Upper lobe of right lung (tissue), 1 donor: ENCODE measurements around the gene GPC3. TPM values are rescaled to one million over a fixed set of nuclear protein-coding genes. Genes with fewer than 3 reads are reported as not detected.

Experiments
- ATAC-seq: fragments of 200-7000 bp; cut with Tn5 transposase; one replicate; pipeline ENCODE4 v1.9.1; 2020; ENCODE audit warnings: mild to moderate bottlenecking, moderate library complexity
- DNase-seq: peaks from one replicate; pipeline ENCODE4 v3.0.0-alpha.2; 2020
- H3K27ac ChIP-seq: fragments of 200-600 bp; one replicate; pipeline ENCODE4 v1.8.0; 2022
- H3K27me3 ChIP-seq: fragments of 200-600 bp; one replicate; pipeline ENCODE4 v1.8.0; 2022; ENCODE audit warnings: mild to moderate bottlenecking
- H3K36me3 ChIP-seq: fragments of 200-600 bp; one replicate; pipeline ENCODE4 v1.8.0; 2022
- H3K4me1 ChIP-seq: fragments of 200-600 bp; one replicate; pipeline ENCODE4 v1.8.0; 2022
- H3K4me3 ChIP-seq: fragments of 200-600 bp; one replicate; pipeline ENCODE4 v1.8.0; 2022; ENCODE audit warnings: mild to moderate bottlenecking
- H3K9me3 ChIP-seq: fragments of 200-600 bp; one replicate; pipeline ENCODE4 v1.8.0; 2022
- intact Hi-C: fragments of 100-400 bp; cut with DNase I; formaldehyde crosslinking; loops from one replicate; pipeline ENCODE4 v1.11.0; 2022
- total RNA-seq: library from RNA; stranded (reverse); fragmentation: NEBNext Ultra II Directional; extraction: Animal tissue kit (Norgen Biotek cat#: 25700); gene quantifications from one replicate; pipeline ENCODE4 v1.2.1, GENCODE V29; 2021
- TF ChIP-seq, protein P1 (sequence below): fragments of 200-600 bp; IDR thresholded peaks from one replicate; pipeline ENCODE4 v1.8.0; 2022; ENCODE audit warnings: antibody characterized with exemption
- donor health status: DM: no; HTN: yes; CAD: no; lungs with severe emphysema.

GPC3 gene
- total RNA-seq, 1 donor from 2014 or later, result 67.7 TPM

GRCh38 chrX:133943507-133943906 is 41.9 kb downstream of the GPC3 start:
- TF ChIP-seq, protein P1, sequence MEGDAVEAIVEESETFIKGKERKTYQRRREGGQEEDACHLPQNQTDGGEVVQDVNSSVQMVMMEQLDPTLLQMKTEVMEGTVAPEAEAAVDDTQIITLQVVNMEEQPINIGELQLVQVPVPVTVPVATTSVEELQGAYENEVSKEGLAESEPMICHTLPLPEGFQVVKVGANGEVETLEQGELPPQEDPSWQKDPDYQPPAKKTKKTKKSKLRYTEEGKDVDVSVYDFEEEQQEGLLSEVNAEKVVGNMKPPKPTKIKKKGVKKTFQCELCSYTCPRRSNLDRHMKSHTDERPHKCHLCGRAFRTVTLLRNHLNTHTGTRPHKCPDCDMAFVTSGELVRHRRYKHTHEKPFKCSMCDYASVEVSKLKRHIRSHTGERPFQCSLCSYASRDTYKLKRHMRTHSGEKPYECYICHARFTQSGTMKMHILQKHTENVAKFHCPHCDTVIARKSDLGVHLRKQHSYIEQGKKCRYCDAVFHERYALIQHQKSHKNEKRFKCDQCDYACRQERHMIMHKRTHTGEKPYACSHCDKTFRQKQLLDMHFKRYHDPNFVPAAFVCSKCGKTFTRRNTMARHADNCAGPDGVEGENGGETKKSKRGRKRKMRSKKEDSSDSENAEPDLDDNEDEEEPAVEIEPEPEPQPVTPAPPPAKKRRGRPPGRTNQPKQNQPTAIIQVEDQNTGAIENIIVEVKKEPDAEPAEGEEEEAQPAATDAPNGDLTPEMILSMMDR, result no peak
- intact Hi-C loops, result no loop called here

DNA sequence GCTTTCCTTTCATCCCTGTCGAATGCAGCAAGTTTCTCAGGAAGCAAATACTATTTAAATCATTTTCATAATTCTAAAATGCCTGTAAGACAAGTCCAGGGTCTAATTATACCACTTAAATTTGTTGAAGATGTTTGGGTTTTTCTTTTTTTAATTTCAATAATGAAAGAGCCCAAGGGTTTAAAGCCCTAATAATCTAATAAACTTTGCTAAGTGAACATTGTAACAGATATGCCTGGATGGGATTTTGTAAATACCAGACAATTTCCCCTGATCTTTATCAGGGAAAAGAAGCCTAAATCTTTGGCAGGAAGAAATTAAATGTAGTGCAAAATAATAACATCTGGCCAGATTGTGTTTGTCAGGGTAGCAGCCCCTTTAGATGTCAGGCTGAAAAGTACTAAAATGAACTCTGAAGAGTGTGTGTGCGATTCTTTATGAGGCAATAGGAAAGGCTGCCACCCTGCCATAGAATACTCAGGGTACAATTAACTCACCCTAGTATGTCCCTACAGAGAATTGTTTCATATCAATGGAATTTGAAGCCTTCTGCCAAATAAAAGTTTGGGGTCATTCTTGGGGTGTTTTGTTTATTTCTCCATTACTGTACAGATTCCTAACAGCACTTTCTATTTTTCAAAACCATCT is 45.6 kb downstream of the GPC3 start:
- no peak for DNase-seq
- intact Hi-C loops, result no loop called here

More at GRCh38 chrX:133943507-133943906, 41.9 kb downstream of the GPC3 start:
- H3K9me3 ChIP-seq, result no peaks in the 10 kb centered on the region
- no peak overlapping the region for H3K4me3 ChIP-seq
- no peaks in the 10 kb centered on the region for H3K4me1 ChIP-seq
- H3K36me3 ChIP-seq, result no peaks in the 10 kb centered on the region
- H3K27ac ChIP-seq, result no peak overlapping the region
- ATAC-seq (no peak), DNase-seq (no peak)
- no peaks in the 10 kb centered on the region for H3K27me3 ChIP-seq

DNA sequence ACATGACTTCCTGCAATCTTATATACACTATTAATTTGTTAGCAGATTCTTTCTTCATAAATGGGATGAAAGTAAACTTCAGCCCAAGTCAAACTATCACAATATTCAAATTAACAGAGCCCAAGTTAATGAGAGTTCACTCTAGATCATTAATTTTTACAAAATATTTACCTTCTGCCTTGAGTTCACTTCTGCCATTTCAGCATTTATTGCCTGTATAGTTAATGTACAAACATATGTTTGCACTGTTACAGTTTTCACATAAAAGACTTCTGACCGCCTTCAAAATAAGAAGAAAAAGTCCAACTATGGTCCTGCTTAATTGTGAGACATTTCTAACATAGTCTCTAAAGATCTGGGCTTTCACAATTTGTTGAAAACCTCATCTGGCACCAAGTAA is 46.9 kb downstream of the GPC3 start:
- TF ChIP-seq, protein P1, result no peak

More for the DNA sequence above, 45.6 kb downstream of the GPC3 start:
- TF ChIP-seq, protein P1, result no peak
- Histone ChIP-seq H3K27me3 (no peaks in the 10 kb centered on the region), H3K27ac (no peak overlapping the region), H3K4me1 (no peaks in the 10 kb centered on the region), H3K9me3 (no peaks in the 10 kb centered on the region), H3K4me3 (no peak overlapping the region), H3K36me3 (no peaks in the 10 kb centered on the region)
- ATAC-seq, result no peak

GRCh38 chrX:133937022-133937421 is 48.4 kb downstream of the GPC3 start:
- intact Hi-C loops, result no loop called here
- ATAC-seq, result no peak
- H3K36me3 ChIP-seq, result no peaks in the 10 kb centered on the region
- no peaks in the 10 kb centered on the region for H3K4me1 ChIP-seq
- no peaks in the 10 kb centered on the region for H3K27me3 ChIP-seq
- no peak overlapping the region for H3K27ac ChIP-seq
- TF ChIP-seq, protein P1, result no peak
- no peak for DNase-seq
- H3K9me3 ChIP-seq, result no peaks in the 10 kb centered on the region
- no peak overlapping the region for H3K4me3 ChIP-seq

More for the DNA sequence above, 46.9 kb downstream of the GPC3 start:
- H3K27me3 ChIP-seq, result no peaks in the 10 kb centered on the region
- H3K9me3 ChIP-seq, result no peaks in the 10 kb centered on the region
- no peak overlapping the region for H3K4me3 ChIP-seq
- H3K27ac ChIP-seq, result no peak overlapping the region
- DNase-seq (no peak), ATAC-seq (no peak)
- H3K36me3 ChIP-seq, result no peaks in the 10 kb centered on the region
- intact Hi-C loops, result no loop called here
- no peaks in the 10 kb centered on the region for H3K4me1 ChIP-seq

- ATAC-seq, result no peak
- no peak for DNase-seq
- no peaks in the 10 kb centered on the region for H3K36me3 ChIP-seq
- no peak overlapping the region for H3K27ac ChIP-seq
- no peaks in the 10 kb centered on the region for H3K4me1 ChIP-seq
- H3K9me3 ChIP-seq, result no peaks in the 10 kb centered on the region
- TF ChIP-seq, protein P1, result no peak
- no peak overlapping the region for H3K4me3 ChIP-seq
- intact Hi-C loops, result no loop called here
- H3K27me3 ChIP-seq, result no peaks in the 10 kb centered on the region
Observed at GRCh38 chrX:133935076-133935475, 50.3 kb downstream of the GPC3 start.

- Histone ChIP-seq H3K27ac (no peak overlapping the region), H3K9me3 (no peaks in the 10 kb centered on the region), H3K4me1 (no peaks in the 10 kb centered on the region), H3K27me3 (no peaks in the 10 kb centered on the region), H3K4me3 (no peak overlapping the region), H3K36me3 (no peaks in the 10 kb centered on the region)
- DNase-seq (no peak), ATAC-seq (no peak)
- TF ChIP-seq, protein P1, result no peak
- intact Hi-C loops, result no loop called here
Observed at GRCh38 chrX:133933316-133933715, 52.1 kb downstream of the GPC3 start.
